Renal cortex interstitium (tissue), 11 donors: ENCODE data around the gene SLC35A3. TPM values are rescaled to one million over a fixed set of nuclear protein-coding genes. Genes with fewer than 3 reads are reported as not detected.

Experiments used
- DNase-seq, 11 donors: peaks; one replicate each; pipeline ENCODE4 v3.0.0-alpha.2; 2013; ENCODE audit warnings: low read depth in 9 of 11, low spot score in 4 of 11; ENCODE audit errors: extremely low read depth in 1 of 11
- polyA plus RNA-seq, 3 donors: library from polyadenylated mRNA; unstranded; fragments of 120-200 nt; gene quantifications; one replicate each; pipeline ENCODE4 v1.2.1, GENCODE V29; 2013; ENCODE audit not compliant: insufficient read length in 3 of 3

SLC35A3 gene
- polyA plus RNA-seq, 3 donors: 23.7 to 42.1 (median 29.2) TPM

GRCh38 chr1:100053119-100053518 lies 83.3 kb downstream of the SLC35A3 start:
- DNase-seq: no peak

GRCh38 chr1:100053727-100054126 lies 83.9 kb downstream of the SLC35A3 start:
- DNase-seq: no peak

DNA sequence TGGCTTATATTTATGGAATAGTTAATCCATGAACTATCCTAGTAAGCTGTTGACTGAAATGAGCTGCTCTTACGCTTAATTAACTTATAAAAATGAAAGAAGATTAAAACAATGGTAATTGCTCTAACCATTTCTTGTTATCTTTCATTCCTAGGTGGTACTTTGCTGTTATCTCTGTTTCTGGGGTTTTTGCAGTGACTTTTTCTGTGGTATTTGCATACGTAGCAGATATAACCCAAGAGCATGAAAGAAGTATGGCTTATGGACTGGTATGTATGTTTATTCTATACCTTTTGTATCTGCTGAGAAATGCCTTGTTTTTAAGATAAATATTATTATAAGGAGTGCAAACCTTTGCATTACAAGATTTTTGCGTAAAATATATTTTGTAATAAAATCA lies 91.9 kb downstream of the SLC35A3 start:
- no peak for DNase-seq

- DNase-seq: no peak
Observed at GRCh38 chr1:100065183-100065968, 95.6 kb downstream of the SLC35A3 start.

DNA sequence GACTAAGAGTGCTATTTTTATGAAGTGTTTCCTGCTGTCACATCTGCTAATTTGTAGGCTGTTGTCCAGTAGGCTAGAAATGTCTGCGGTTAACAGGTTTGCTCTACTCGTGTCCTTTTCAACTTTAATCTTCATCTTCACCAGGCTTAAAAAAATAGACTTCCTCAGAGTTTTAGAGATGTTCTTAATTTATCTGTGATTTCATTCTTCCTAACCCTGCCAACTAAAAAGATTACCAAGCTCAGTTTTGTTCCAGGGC lies 96.1 kb downstream of the SLC35A3 start:
- DNase-seq: no peak

- DNase-seq: no peak
Observed at GRCh38 chr1:100070201-100070939, 100.6 kb downstream of the SLC35A3 start.

DNA sequence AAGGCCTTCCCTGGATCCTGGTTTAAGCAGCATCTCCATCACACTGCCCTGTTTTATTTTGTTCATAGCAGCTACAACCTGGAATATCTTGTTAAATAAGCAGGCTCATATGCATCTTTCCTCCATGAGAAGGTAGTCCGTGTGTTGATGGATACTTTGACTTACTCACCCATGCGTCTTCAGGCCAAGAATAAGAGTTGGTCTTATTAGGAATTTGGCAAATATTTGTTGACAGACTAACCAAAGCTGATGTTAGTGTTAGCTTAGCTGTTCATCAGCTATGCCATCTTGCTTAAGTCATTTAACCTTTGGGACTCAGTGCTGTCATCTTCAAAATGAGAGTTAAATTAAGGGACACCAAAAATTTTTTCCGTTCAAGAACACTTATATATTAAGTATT lies 103.7 kb downstream of the SLC35A3 start:
- no peak for DNase-seq

DNA sequence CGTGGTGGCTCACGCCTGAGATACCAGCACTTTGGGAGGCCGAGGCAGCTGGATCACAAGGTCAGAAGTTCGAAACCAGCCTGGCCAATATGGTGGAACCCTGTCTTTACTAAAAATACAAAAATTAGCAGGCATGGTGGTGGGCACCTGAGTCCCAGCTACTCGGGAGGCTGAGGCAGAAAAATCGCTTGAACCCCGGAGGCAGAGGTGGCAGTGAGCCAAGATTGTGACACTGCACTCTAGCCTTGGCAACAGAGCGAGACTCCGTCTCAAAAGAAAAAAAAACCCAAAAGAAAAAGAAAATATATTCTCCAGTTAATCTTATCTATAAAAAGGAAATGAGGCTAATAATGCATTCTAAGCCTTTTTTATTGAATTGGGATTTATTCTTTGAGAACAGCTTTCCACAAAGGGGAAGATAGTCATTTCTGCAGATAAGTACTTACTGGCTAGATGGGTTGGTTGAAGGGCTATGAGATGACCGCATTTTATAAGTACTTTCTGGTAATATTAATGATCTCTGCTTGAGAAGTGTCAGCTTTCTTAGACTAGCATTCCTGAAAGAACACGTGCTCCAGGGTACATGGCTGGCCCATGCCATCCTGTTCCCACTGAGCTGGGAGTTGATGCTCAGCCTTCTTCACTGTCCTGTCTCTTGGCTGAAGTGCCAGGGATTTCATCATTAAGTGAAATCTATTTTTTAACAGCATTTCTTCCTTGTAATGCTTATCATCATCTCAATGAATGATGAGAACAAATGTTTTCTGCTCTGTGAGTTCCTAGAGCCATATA lies 105.0 kb downstream of the SLC35A3 start:
- no peak for DNase-seq

DNA sequence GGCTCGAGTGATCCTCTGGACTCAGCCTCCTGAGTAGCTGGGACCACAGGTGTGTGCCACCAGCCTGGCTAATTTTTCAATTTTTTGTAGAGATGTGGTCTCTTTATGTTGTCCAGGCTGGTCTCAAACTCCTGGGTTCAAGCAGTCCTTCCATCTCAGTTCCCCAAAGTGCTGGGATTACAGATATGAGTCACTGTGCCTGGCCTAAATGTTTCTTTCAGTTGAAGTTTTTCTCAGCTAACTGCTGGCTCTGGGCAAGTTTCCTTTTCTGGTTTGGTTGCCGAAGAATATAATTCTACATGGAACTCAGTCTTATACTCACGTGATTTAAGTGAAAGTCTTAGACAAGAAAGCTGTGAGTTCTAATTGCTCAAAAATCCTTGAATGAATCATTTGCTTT lies 106.0 kb downstream of the SLC35A3 start:
- DNase-seq: no peak

DNA sequence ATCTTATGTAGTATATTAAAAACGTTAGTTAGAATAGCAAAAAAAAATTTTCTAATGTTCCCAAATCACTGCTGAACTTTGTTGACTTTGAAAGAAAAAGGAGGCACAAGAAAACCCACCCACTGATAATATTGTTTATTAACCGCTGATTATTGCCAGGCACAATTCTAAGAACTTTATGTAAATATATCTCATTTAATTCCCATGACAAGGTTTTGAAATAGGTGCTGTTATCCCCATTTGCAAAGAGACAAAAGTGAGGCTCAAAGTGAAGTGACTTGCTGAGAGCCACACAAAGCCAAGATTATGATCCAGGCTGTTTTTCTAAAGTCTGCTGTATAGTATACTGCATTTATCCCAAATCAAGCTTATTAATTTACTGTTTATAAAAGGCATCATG lies 106.5 kb downstream of the SLC35A3 start:
- no peak for DNase-seq

- no peak for DNase-seq
Observed at GRCh38 chr1:100076744-100077143, 106.9 kb downstream of the SLC35A3 start.

DNA sequence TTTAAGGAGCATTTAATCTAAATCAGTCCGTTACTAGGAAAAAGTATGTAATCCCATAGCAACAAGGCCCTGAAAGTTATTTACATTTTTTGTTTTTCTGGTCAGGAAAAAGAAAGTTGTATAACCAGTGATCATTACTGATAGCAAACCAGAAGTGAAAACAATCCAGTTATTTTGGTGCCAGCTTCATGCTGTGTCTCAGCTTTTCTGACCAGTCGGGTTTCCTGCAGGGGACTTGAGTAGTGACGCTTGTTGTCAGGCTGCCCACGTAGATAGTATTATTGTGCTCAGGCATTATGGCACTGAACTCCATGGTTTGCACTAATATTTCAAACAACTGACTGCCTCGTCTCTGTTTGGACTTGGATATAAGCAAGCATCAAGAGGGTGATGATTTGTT lies 107.7 kb downstream of the SLC35A3 start:
- DNase-seq: no peak

GRCh38 chr1:100080331-100080730 lies 110.5 kb downstream of the SLC35A3 start:
- no peak for DNase-seq

Other genes with a start within 250 kb of the SLC35A3 start
- 10 to 100 TPM in 1 of 3 donors, 1 to 10 TPM in 2; 8.3 to 10.8 (median 8.5) TPM for gene FRRS1, start 203.4 kb upstream of the SLC35A3 start, polyA plus RNA-seq
- 10 to 100 TPM; 26.3 to 32.2 (median 30.3) TPM for gene AGL, start 119.6 kb upstream of the SLC35A3 start, polyA plus RNA-seq
- 10 to 100 TPM in 1 of 3 donors, 1 to 10 TPM in 2; 7.9 to 10.5 (median 8.0) TPM for gene SASS6, start 162.9 kb downstream of the SLC35A3 start, polyA plus RNA-seq
- gene TRMT13, start 163.2 kb downstream of the SLC35A3 start, polyA plus RNA-seq: 10 to 100 TPM; 25.3 to 42.3 (median 33.9) TPM
- gene LRRC39, start 208.3 kb downstream of the SLC35A3 start, polyA plus RNA-seq: 1 to 10 TPM; 1.8 to 3.3 (median 2.3) TPM